Measurements from ENCODE around the gene IDI2. TPM values are rescaled to one million over a fixed set of nuclear protein-coding genes. Genes with fewer than 3 reads are reported as not detected.

IDI2 gene
- total RNA-seq, 1 donor from 2014 or later: not detected

- H3K36me3 ChIP-seq (ENCODE audit: control insufficient read depth, insufficient read depth, low read length): peaks cover 2% of the 10 kb centered on the region
- FAIRE-seq: no peak
- peak overlapping the region; percentile 99 for H3K4me3 ChIP-seq (ENCODE audit: low read depth, low read length)
- DNase-seq (ENCODE audit: low read depth): peak; percentile 36
- TF ChIP-seq CTCF (IDR thresholded peaks at IDR 0.05; ENCODE audit: insufficient read depth, low read length, severe bottlenecking): no peak
- no peaks in the 10 kb centered on the region for H3K27me3 ChIP-seq (ENCODE audit: control insufficient read depth, insufficient read depth, low read length)
Observed at GRCh38 chr10:1057106-1057657, 31.5 kb upstream of the IDI2 start.

GRCh38 chr10:1056326-1057105 lies 30.9 kb upstream of the IDI2 start, which contains the start of gene WDR37:
TSS of gene WDR37 (plus strand) at chr10:1056385. CDS start at chr10:1072156, 15,771 bp downstream.
- Histone ChIP-seq H3K4me3 (ENCODE audit: low read depth, low read length) (peak within 1 kb of the TSS; percentile 99), H3K27me3 (ENCODE audit: control insufficient read depth, insufficient read depth, low read length) (no peaks in the 10 kb centered on the region), H3K36me3 (ENCODE audit: control insufficient read depth, insufficient read depth, low read length) (peaks cover 2% of the 10 kb centered on the region)
- no peak for TF ChIP-seq CTCF (IDR thresholded peaks at IDR 0.05; ENCODE audit: insufficient read depth, low read length, severe bottlenecking)
- peak; percentile 87 for DNase-seq (ENCODE audit: low read depth)
- FAIRE-seq: no peak

GRCh38 chr10:1054684-1055083 lies 29.0 kb upstream of the IDI2 start:
- no peaks in the 10 kb centered on the region for H3K27me3 ChIP-seq (ENCODE audit: control insufficient read depth, insufficient read depth, low read length)
- FAIRE-seq: no peak
- H3K4me3 ChIP-seq (ENCODE audit: low read depth, low read length): no peak overlapping the region
- peaks cover 2% of the 10 kb centered on the region for H3K36me3 ChIP-seq (ENCODE audit: control insufficient read depth, insufficient read depth, low read length)
- TF ChIP-seq CTCF (IDR thresholded peaks at IDR 0.05; ENCODE audit: insufficient read depth, low read length, severe bottlenecking): no peak
- peak; percentile 97 for DNase-seq (ENCODE audit: low read depth)

GRCh38 chr10:1050554-1050953 lies 24.9 kb upstream of the IDI2 start:
- no peak for TF ChIP-seq CTCF (IDR thresholded peaks at IDR 0.05; ENCODE audit: insufficient read depth, low read length, severe bottlenecking)
- DNase-seq (ENCODE audit: low read depth): peak; percentile 46
- FAIRE-seq: no peak
- Histone ChIP-seq H3K36me3 (ENCODE audit: control insufficient read depth, insufficient read depth, low read length) (no peaks in the 10 kb centered on the region), H3K27me3 (ENCODE audit: control insufficient read depth, insufficient read depth, low read length) (no peaks in the 10 kb centered on the region), H3K4me3 (ENCODE audit: low read depth, low read length) (peak overlapping the region; percentile 14)

- Histone ChIP-seq H3K4me3 (ENCODE audit: low read depth, low read length) (peak overlapping the region; percentile 76), H3K36me3 (ENCODE audit: control insufficient read depth, insufficient read depth, low read length) (peaks cover 1% of the 10 kb centered on the region), H3K27me3 (ENCODE audit: control insufficient read depth, insufficient read depth, low read length) (no peaks in the 10 kb centered on the region)
- TF ChIP-seq CTCF (IDR thresholded peaks at IDR 0.05; ENCODE audit: insufficient read depth, low read length, severe bottlenecking): no peak
- peak; percentile 41 for DNase-seq (ENCODE audit: low read depth)
- no peak for FAIRE-seq
Observed at GRCh38 chr10:1050145-1050544, 24.5 kb upstream of the IDI2 start.

Data from bronchial epithelial cell (primary cell).